Cardiac septum (tissue), 1 donor: ENCODE data around the gene AKAP9. TPM values are rescaled to one million over a fixed set of nuclear protein-coding genes. Genes with fewer than 3 reads are reported as not detected.
"Not testable (repeated sequence)": the region's sequence is repeated elsewhere in the genome, so short reads cannot be mapped to it uniquely, and the experiment has no call there.

Experiments
- DNase-seq: peaks from one replicate; pipeline ENCODE4 v3.0.0-alpha.2; 2020; ENCODE audit warnings: low spot score
- intact Hi-C: fragments of 100-400 bp; cut with DNase I; formaldehyde crosslinking; loops from one replicate; pipeline ENCODE4 v1.14.0; 2022
- total RNA-seq: library from RNA; stranded (reverse); fragmentation: NEBNext Ultra II Directional; extraction: Animal tissue kit (Norgen Biotek cat#: 25700); gene quantifications from one replicate; pipeline ENCODE4 v1.2.1, GENCODE V29; 2021
- donor health status: DM: no; HTN: no; CAD: no.

AKAP9 gene
- total RNA-seq, 1 donor from 2014 or later: 36.2 TPM

- intact Hi-C loops: loop anchor here (10.0 kb wide), 1 partner anchor 167 kb away; the partner anchor contains the start of gene MTERF1
- DNase-seq: no peak
Measured at GRCh38 chr7:92051655-92052054, 111.0 kb downstream of the AKAP9 start.

- intact Hi-C loops: loop anchor here (10.0 kb wide), 1 partner anchor 167 kb away; the partner anchor contains the start of gene MTERF1
- DNase-seq: no peak
Measured at GRCh38 chr7:92052159-92052558, 111.5 kb downstream of the AKAP9 start.

- DNase-seq: no peak
- intact Hi-C loops: loop anchor here (10.0 kb wide), 1 partner anchor 168 kb away; the partner anchor contains the start of gene MTERF1
Measured at GRCh38 chr7:92052684-92053083, 112.0 kb downstream of the AKAP9 start.

- intact Hi-C loops: loop anchor here (10.0 kb wide), 1 partner anchor 169 kb away; the partner anchor contains the start of gene MTERF1
- DNase-seq: no peak
Measured at GRCh38 chr7:92053312-92053711, 112.7 kb downstream of the AKAP9 start.

GRCh38 chr7:92056286-92056685 lies 115.6 kb downstream of the AKAP9 start:
- no peak for DNase-seq
- intact Hi-C loops: loop anchor here (10.0 kb wide), 1 partner anchor 171 kb away; the partner anchor contains the start of gene MTERF1

- intact Hi-C loops: loop anchor here (10.0 kb wide), 1 partner anchor 173 kb away; the partner anchor contains the start of gene MTERF1
- no peak for DNase-seq
Measured at GRCh38 chr7:92057375-92057774, 116.7 kb downstream of the AKAP9 start.

- intact Hi-C loops: loop anchor here (10.0 kb wide), 1 partner anchor 173 kb away; the partner anchor contains the start of gene MTERF1
- DNase-seq: no peak
Measured at GRCh38 chr7:92058040-92058439, 117.4 kb downstream of the AKAP9 start.

- no peak for DNase-seq
- intact Hi-C loops: loop anchor here (10.0 kb wide), 1 partner anchor 174 kb away; the partner anchor contains the start of gene MTERF1
Measured at GRCh38 chr7:92058899-92059298, 118.2 kb downstream of the AKAP9 start.

- DNase-seq: no peak
Measured at GRCh38 chr7:92061154-92061553, 120.5 kb downstream of the AKAP9 start.

GRCh38 chr7:92064438-92065029 lies 123.9 kb downstream of the AKAP9 start:
- DNase-seq: no peak
- intact Hi-C loops: no loop called here

More at GRCh38 chr7:92061154-92061553, 120.5 kb downstream of the AKAP9 start:
- intact Hi-C loops: no loop called here

- intact Hi-C loops: no loop called here
- DNase-seq: no peak
Measured at GRCh38 chr7:92071032-92071431, 130.4 kb downstream of the AKAP9 start.

- no peak for DNase-seq
- intact Hi-C loops: no loop called here
Measured at GRCh38 chr7:92072121-92072520, 131.5 kb downstream of the AKAP9 start.

GRCh38 chr7:92072708-92073107 lies 132.0 kb downstream of the AKAP9 start:
- intact Hi-C loops: no loop called here

GRCh38 chr7:92075455-92076158 lies 134.9 kb downstream of the AKAP9 start:
- intact Hi-C loops: no loop called here
- DNase-seq: no peak

More at GRCh38 chr7:92072708-92073107, 132.0 kb downstream of the AKAP9 start:
- DNase-seq: no peak

GRCh38 chr7:92076509-92076908 lies 135.8 kb downstream of the AKAP9 start:
- intact Hi-C loops: no loop called here
- DNase-seq: no peak

- intact Hi-C loops, DNase-seq: not testable (repeated sequence)
Measured at GRCh38 chr7:92083922-92084321, 143.3 kb downstream of the AKAP9 start.

GRCh38 chr7:92088266-92088665 lies 147.6 kb downstream of the AKAP9 start:
- intact Hi-C loops: no loop called here

GRCh38 chr7:92092210-92092609 lies 151.5 kb downstream of the AKAP9 start:
- DNase-seq: no peak
- intact Hi-C loops: no loop called here

More at GRCh38 chr7:92088266-92088665, 147.6 kb downstream of the AKAP9 start:
- no peak for DNase-seq

GRCh38 chr7:92095380-92095779 lies 154.7 kb downstream of the AKAP9 start:
- intact Hi-C loops: no loop called here

GRCh38 chr7:92100534-92100933 lies 159.9 kb downstream of the AKAP9 start:
- no peak for DNase-seq
- intact Hi-C loops: no loop called here

More at GRCh38 chr7:92095380-92095779, 154.7 kb downstream of the AKAP9 start:
- no peak for DNase-seq
